HS-5 (cell line): ENCODE data around the gene UBE3B.
"Not testable (repeated sequence)": the region's sequence is repeated elsewhere in the genome, so short reads cannot be mapped to it uniquely, and the experiment has no call there.

Experiments used
- DNase-seq: peaks from one replicate; pipeline ENCODE4 v3.0.0-alpha.2; 2012; ENCODE audit warnings: low read depth

The UBE3B gene

GRCh38 chr12:109477185-109477962 lies at the start of gene UBE3B, which contains the start of gene KCTD10:
TSS of gene UBE3B (plus strand) at chr12:109477634. CDS start at chr12:109483552, 5,918 bp downstream.
TSS of gene KCTD10 (minus strand) at chr12:109477300. CDS start at chr12:109477262, 38 bp downstream.
- peak; percentile 78 for DNase-seq

- DNase-seq, result peak; percentile 30
Observed at GRCh38 chr12:109428037-109428629, 49.3 kb upstream of the UBE3B start.

- not testable (repeated sequence) for DNase-seq
Observed at GRCh38 chr12:109428804-109429203, 48.6 kb upstream of the UBE3B start.

GRCh38 chr12:109430244-109430643 lies 47.2 kb upstream of the UBE3B start:
- DNase-seq, result no peak

- no peak for DNase-seq
Observed at GRCh38 chr12:109432431-109432830, 45.0 kb upstream of the UBE3B start.

- DNase-seq, result peak; percentile 33
Observed at GRCh38 chr12:109432842-109433304, 44.6 kb upstream of the UBE3B start.

GRCh38 chr12:109433618-109434017 lies 43.8 kb upstream of the UBE3B start:
- no peak for DNase-seq

- DNase-seq, result no peak
Observed at GRCh38 chr12:109434582-109434981, 42.9 kb upstream of the UBE3B start.

- no peak for DNase-seq
Observed at GRCh38 chr12:109435428-109436187, 41.8 kb upstream of the UBE3B start.

- DNase-seq, result no peak
Observed at GRCh38 chr12:109436188-109436560, 41.3 kb upstream of the UBE3B start.

- DNase-seq, result no peak
Observed at GRCh38 chr12:109439181-109439580, 38.3 kb upstream of the UBE3B start.

- DNase-seq, result not testable (repeated sequence)
Observed at GRCh38 chr12:109439951-109440350, 37.5 kb upstream of the UBE3B start.

GRCh38 chr12:109440851-109441490 lies 36.5 kb upstream of the UBE3B start:
- no peak for DNase-seq

- DNase-seq, result no peak
Observed at GRCh38 chr12:109443794-109444193, 33.6 kb upstream of the UBE3B start.

- no peak for DNase-seq
Observed at GRCh38 chr12:109444259-109444658, 33.2 kb upstream of the UBE3B start.

GRCh38 chr12:109445191-109445609 lies 32.2 kb upstream of the UBE3B start:
- no peak for DNase-seq

GRCh38 chr12:109446869-109447268 lies 30.6 kb upstream of the UBE3B start:
- DNase-seq, result no peak

- DNase-seq, result no peak
Observed at GRCh38 chr12:109447482-109447881, 30.0 kb upstream of the UBE3B start.

GRCh38 chr12:109448272-109448671 lies 29.2 kb upstream of the UBE3B start:
- DNase-seq, result no peak

GRCh38 chr12:109448707-109449390 lies 28.6 kb upstream of the UBE3B start:
- DNase-seq, result no peak

- no peak for DNase-seq
Observed at GRCh38 chr12:109449845-109450532, 27.4 kb upstream of the UBE3B start.
